ENCODE data around the gene PDXDC1. TPM values are rescaled to one million over a fixed set of nuclear protein-coding genes. Genes with fewer than 3 reads are reported as not detected.
"Not testable (repeated sequence)": the region's sequence is repeated elsewhere in the genome, so short reads cannot be mapped to it uniquely, and the experiment has no call there.

The PDXDC1 gene
- polyA plus RNA-seq, 3 donors, result 90.4 to 101 (median 100) TPM

DNA sequence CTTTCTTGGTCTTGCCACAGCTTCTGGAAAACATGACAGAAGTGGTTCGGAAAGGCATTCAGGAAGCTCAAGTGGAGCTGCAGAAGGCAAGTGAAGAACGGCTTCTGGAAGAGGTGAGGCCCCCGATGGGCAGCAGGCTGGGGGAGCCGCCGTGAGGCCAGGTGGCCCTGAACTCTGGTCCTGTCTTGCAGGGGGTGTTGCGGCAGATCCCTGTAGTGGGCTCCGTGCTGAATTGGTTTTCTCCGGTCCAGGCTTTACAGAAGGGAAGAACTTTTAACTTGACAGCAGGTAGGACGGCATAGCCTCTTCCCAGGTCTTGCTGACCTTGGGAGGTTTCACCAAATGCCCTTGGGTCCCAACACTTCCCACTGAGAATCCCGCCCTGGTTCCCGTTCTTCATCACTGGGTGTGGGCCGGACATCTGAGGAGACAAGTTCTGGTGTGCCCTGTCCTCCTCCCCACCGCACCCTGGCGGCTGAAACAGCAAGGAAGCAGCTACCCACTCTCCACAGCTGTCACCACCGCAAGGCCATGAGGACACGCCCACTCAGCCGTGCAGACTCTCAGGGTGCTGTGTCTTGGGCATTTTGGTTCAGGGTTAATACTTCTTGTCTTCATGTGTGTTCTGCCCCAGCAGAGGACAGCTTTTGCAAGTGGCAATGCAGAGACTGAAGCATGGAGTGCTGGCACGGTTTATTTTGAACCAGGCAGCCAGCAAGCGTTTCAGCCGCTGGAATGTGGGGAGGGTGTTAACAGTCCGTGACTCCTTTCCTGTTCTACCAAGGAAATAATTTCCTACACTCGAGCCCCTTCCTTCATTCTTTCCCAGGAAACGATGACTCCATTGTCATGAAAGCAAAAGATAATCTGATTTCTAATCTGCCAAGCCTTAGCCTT lies 59.7 kb downstream of the PDXDC1 start:
- no peak for DNase-seq (ENCODE audit: low read depth in 3 of 3, low spot score in 2 of 3)

DNA sequence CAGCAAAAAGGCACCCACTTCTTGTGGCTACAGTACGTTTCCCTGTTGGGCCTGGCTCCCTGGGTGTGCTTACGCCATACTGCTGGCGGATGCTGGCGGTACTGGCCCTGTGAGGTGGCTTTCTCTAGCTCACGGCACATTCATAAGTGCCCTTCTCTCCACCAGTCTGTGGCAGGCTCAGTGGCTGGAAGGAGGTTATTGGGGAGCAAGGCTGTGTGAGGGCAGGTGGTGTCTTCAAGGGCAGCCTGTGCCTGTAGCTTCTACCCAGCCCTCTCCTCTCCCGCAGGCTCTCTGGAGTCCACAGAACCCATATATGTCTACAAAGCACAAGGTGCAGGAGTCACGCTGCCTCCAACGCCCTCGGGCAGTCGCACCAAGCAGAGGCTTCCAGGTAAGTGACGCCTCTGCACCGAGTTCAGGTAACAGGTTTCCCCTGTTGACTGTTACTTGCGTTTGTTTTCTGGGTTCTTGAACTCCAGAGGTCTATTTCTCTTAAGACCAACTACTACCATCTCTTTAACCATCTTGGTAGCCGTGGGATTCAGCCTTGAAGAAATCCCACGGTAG lies 60.4 kb downstream of the PDXDC1 start:
- no peak for DNase-seq (ENCODE audit: low read depth in 3 of 3, low spot score in 2 of 3)

DNA sequence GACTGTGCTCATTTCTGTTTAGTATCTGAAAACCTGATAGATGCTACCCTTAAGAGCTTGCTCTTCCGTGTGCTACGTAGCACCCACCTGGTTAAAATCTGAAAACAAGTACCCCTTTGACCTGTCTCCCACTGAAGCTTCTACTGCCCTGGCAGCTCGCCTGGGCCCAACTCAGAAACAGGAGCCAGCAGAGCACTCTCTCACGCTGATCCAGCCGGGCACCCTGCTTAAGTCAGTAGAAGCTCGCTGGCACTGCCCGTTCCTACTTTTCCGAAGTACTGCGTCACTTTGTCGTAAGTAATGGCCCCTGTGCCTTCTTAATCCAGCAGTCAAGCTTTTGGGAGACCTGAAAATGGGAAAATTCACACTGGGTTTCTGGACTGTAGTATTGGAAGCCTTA lies 62.2 kb downstream of the PDXDC1 start:
- DNase-seq (ENCODE audit: low read depth in 3 of 3, low spot score in 2 of 3), result no peak

DNA sequence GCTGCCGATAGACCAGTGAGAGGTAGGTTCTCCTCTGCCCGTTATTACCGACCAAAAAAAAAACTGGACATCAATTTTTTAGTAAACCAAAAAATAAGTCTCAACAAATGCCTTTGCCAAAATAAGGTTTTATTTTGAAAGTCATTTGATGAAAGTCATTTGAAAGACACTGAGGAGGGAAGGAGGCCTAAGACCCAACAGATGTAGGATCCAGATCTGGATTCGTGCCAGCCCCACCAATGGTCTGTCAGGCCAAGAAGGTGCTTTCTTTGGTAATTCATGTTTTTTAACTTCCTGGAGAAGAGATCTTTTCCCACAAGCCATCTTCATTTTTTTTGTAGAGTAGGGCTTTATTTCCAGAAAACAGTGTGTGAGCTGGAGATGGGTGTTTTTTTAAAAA lies 62.9 kb downstream of the PDXDC1 start:
- DNase-seq (ENCODE audit: low read depth in 3 of 3, low spot score in 2 of 3), result no peak

DNA sequence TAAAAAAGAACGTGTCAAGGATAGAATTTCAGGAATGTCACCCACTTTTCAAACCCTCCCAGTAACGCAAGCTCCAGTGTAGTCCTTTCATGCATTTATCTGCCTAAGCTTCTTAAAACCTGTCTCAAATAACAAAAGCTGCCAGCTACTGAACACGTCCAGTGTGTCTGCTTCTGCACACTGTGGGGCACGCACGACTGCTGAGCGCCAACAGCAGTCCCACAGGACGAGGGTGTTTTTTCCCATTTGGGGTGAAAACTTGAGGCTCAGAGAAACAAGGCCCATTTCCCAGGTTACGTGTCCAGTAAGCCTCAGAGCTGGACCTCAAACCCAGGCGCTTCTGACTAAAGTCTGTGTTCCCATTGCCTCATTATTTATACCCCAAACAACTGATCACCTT lies 63.9 kb downstream of the PDXDC1 start:
- no peak for DNase-seq (ENCODE audit: low read depth in 3 of 3, low spot score in 2 of 3)

DNA sequence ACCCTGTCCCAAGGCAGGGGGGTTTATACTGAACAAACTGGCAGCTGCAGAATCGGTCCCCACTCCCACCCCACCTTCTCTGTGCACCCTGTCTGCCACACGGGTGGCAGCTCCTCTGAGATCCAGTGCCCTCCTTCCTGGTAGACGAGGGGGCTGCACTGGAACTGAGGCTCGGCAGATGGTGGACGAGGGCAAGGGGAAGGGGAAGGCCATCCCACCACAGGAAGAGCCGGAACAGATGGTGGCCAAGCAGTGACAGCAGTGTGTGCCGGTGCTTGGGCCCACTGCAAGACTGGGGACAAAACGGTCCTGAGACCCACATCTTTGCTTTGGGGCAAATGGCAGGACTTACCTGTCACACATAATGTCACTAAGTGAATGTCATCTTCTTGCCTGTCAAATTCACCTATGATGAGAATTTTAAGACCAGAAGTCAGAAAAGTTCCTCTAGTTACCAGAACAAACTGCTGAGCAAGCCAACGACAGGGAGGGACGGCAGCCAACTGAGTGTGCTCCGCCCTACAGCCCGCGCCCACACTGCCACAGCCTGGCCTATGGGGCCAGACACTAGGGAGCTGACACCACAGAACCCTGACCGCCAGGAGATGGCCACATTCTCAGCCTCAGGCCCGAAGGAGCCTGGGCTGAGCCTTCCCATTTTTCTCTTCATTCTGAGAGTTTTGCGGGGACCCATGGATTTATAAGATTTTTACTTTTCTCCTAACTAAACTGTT lies 66.6 kb downstream of the PDXDC1 start:
- DNase-seq (ENCODE audit: low read depth in 3 of 3, low spot score in 2 of 3), result no peak

DNA sequence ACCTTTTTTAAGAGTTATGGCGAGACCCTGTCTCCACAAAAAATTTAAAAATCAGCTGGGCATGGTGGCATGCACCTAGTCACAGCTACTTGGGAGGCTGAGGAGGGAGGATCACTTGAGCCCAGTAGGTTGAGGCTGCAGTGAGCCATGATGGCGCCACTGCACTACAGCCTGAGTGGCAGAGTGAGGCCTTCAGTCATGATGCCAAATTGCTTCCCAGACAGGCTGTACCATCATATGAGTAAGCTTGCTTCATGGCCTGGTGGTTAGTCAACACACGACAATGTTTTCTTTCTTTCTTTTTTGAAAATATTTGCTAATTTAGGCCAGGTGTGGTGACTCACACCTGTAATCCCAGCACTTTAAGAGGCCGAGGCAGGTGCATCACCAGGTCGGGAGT lies 68.5 kb downstream of the PDXDC1 start:
- no peak for DNase-seq (ENCODE audit: low read depth in 3 of 3, low spot score in 2 of 3)

DNA sequence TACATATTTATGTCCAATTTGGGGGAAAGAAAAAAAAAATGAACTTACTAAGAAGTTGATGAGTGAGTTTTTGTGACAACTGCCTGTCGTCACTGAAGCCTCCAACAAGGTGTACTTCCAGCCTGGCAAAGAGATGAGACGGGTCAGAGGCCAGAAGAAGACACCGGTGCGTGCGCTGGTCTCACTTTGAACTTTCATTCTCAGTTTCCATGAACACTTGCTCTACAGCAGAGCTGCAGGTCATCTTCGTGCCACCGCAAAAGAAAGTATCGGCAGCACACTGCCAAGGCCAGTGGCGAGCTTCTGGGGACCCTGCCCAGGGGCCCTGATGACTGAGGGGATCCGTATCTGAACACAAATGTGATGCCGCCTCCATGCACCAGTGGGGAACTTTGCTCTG lies 69.5 kb downstream of the PDXDC1 start:
- no peak for DNase-seq (ENCODE audit: low read depth in 3 of 3, low spot score in 2 of 3)

DNA sequence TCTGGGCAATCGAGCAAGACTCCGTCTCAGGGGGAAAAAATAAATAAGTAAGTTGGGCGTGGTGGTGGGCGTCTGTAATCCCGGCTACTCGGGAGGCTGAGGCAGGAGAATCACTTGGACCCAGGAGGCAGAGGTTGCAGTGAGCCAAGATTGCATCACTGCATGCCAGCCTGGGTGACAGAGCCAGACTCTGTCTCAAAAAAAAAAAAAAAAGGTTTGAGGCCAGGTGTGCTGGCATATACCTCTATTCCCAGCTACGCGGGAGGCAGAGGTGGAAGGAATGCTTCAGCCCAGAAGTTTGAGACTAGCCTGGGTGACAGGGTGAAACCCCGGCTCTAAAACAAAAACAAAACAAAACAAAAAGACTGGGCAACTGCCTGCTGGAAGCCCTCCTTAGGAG lies 70.4 kb downstream of the PDXDC1 start:
- not testable (repeated sequence) for DNase-seq (ENCODE audit: low read depth in 3 of 3, low spot score in 2 of 3)

DNA sequence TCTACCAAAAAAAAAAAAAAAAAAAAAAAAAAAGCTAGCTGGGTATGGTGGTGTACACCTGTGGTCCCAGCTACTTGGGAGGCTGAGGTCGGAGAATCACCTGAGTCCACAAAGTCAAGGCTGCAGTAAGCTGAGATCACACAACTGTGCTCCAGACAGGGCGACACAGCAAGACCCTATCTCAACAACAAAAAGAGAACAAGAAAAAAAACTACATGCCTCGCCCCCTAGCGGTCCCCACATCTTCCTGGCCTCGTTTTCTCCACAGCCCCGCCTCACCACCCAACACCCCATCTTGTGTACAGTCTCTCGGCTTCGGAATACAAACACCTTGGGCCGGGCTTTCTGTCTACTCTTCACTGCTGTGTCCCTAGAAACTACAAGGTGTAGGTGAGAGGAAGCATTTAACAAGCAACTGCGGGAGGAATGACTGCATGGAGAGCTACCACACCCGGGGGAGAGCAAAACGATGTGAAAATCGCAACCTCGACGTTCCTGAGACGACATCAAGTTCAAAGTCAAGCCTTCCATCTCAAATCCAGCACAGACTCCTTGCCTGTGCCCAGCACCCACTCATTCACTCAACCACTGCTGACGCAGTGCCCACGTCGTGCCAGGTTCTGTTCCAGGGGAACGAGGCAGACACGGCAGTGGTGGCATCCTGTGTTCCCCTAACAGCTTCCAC lies 72.0 kb downstream of the PDXDC1 start:
- DNase-seq (ENCODE audit: low read depth in 3 of 3, low spot score in 2 of 3), result no peak

DNA sequence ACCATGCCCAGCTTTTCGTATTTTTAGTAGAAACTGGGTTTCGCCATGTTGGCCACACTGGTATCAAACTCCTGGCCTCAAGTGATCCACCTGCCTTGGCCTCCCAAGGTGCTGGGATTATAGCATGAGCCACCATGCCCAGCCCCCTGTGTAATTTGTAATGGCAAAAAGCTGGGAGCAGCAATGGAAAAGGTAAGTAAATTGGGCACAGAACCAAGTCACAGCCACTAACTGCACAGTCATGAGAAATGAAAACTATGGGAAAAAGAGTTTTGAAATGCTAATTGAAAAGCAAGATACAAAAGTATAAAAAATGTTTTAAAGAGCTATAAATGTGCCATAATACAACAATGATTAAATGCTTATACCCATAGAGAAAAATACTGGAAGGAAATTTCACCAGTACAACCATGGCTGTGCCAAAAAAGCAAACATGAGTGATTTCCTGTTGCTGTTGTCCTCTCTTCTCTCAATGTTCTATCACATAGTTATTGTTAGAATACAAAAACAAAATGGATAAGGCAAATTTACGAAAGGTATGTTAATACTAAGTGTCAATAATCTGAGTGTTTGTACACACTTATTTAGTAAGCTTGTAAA lies 74.9 kb downstream of the PDXDC1 start:
- no peak for DNase-seq (ENCODE audit: low read depth in 3 of 3, low spot score in 2 of 3)

DNA sequence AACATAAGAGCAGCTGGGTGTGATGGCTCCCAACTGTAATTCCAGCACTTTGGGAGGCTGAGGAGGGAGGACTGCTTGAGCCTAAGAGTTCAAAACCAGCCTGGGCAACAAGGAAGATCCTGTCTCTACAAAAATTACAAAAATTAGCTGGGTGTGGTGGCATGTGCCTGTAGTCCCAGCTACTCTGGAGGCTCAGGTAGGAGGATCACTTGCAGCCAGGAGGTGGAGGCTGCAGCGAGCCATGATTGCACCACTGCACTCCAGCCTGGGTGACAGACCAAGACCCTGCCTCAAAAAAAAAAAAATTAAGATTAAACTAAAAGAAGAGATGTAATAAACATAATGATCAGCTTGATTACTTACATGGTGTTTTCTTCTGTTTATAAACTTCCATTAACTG lies 75.6 kb downstream of the PDXDC1 start:
- not testable (repeated sequence) for DNase-seq (ENCODE audit: low read depth in 3 of 3, low spot score in 2 of 3)

DNA sequence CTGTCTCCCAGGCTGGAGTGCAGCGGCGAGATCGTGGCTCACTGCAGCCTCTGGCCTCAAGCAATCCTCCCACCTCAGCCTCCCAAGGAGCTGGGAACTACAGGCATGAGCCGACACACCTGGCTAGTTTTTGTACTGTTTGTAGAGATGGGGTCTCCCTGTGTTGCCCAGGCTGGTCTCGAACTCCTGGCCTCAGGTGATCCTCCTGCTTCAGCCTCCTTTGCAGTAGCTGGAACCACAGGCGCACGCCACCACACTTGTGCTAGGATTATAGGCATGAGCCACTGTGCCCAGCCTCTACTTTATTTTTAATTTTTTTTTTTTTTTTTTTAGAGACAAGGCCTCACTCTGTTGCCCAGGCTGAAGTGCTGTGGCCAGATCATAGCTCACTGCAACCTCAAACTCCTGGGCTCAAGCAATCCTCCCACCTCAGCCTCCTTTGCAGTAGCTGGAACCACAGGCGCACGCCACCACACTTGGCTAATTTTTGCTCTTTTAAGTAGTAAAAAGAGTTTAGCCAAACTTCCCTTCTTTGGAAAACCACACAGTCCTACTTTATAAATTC lies 76.6 kb downstream of the PDXDC1 start:
- DNase-seq (ENCODE audit: low read depth in 3 of 3, low spot score in 2 of 3), result no peak

DNA sequence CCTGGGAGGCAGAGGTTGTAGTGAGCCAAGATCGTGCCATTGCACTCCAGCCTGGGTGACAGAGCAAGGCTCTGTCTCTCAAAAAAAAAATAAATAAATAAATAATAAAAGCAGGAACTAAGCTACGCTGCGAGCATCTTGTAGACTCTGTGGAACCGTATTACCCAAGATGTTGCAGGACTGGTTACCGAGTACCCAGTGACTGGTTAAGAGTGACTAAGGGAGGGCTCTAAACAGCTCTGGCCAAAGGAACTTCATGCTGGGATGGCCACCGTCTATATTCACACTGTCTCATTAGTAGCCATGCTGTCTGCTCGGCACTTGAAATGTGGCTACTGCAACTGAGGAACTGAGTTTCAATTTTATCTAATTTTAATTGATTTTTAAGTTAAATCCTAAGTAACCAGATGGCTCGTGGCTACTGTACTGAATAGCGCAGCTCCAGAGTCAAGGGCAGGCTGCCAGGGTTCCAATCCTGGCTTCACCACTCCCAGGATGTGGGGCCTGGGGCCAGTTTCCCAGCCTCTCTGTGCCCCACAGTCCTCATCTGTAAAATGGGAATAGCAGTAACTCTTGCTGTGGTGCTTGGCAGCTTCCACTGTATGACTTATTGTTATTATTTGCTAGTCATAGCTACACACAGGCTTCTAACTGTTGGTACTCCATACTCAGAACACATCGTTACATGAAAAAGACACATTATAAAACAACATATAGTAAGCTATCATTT lies 78.1 kb downstream of the PDXDC1 start:
- no peak for DNase-seq (ENCODE audit: low read depth in 3 of 3, low spot score in 2 of 3)

DNA sequence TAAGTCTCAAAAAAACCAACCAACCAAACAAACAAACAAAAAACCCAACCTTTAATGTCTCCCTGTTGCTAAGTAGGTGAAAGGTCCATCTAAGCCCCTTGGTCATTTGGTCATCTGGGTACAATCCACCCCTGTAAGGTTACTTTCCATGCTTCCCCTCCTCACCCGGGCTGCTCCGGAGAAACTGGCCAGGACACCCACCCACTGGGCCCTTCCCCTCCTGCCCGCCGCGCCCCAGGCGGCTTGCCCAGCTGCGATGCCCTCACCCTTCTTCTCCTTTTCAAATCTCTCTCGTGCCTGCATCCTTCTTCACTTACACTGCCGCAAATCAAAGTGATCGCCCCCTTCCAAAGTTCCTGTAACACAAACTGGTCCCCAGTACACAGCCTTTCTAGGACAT lies 79.1 kb downstream of the PDXDC1 start:
- no peak for DNase-seq (ENCODE audit: low read depth in 3 of 3, low spot score in 2 of 3)

DNA sequence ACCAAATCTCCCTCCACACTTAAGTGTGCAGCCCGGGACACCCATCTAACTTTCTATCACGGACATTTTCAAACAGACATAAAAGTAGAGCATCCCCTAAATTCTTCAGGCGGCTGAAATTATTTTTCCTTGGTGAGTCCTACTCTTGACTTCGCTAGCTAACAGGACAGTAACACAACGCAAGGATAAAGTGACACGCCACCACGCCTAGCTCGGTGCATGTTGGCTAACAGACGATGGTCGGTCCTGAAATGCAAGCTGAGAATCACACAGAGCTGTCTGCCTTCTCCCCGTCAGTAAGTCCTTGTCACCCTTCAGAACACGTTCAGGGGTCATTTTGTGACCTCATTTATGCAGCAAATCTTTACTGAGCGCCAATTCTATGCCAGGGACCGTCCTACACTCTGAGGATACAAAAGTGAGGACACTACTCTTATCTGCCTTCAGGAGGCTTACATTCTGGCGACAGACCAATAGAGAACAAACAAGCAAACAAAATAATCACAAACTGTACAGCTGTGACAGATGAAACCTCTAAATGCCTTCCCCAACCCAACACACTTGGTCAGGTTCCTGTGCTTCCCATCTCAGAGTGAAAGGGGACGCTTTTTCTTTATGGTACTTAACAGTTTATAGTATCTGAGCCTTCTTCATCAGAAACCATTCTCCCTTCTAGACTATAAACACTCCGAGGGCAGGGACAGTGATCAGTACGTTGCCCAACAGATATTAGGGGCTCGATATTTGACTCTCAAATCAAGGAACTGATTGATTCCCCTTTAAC lies 79.7 kb downstream of the PDXDC1 start:
- no peak for DNase-seq (ENCODE audit: low read depth in 3 of 3, low spot score in 2 of 3)

DNA sequence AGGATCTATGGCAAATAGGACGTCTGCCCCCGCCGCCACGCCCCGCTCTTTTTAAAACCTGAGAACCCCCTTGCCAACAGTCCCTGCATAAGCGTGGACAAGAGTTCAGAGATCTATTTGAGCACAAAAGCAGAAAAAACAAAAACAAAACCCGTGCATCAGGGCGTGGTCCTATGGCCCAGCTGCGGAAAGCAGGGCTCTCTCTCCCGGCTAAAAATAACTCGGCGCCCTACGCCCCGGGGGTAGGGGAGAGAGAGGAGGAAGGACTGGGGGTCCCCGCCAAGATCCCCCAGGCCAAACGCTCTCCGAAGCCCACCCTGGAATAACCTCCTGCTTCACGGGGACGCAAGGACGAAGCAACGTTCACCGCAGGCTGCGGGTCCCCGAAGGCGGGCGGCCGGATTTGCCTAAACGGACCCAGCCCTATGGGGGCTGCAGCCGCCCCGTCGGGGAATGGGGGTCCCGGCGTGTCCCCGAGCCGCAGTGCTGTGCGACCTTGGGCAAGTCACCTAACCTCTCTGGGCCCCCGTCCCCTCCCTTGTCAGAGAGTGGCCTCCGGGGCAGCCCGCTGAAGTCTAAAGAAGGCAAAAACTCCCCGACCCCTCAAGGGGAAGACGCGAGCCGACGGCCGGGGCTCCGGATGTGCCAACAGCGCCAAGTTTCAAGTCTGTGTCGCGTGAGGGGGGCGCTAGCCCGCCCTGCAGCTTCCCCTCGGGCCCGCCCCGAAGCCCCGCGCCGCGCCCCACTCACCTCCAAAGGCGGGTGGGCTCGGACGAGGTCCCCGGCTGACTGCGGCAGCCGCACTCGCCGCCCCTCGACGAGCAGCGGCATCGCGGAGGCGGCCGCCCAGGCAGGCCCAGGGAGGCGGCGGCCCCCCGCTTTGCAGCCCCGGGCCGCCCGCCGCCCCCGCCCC lies 80.6 kb downstream of the PDXDC1 start:
- peak in 1 of 3 donors; percentile 23 for DNase-seq (ENCODE audit: low read depth in 3 of 3, low spot score in 2 of 3)
